SK-N-SH treated with all-trans-retinoic acid at 6 μM for 48 hours (cell line): Measurements from ENCODE around the gene HTD2.

Source experiments
- ATAC-seq: fragments of 200-7000 bp; cut with Tn5 transposase; 3 replicates; pipeline ENCODE4 v1.9.1; 2020; ENCODE audit warnings: mild to moderate bottlenecking, moderate library complexity
- ARNTL ChIP-seq: fragments of 450-650 bp; formaldehyde crosslinking; IDR thresholded peaks from 2 replicates; pipeline ENCODE4 v1.5.0; 2020; ENCODE audit warnings: low read depth, mild to moderate bottlenecking, moderate library complexity, borderline replicate concordance
- BACH2 ChIP-seq: fragments of 250-450 bp; sonication (Bioruptor Pico); IDR thresholded peaks from 2 replicates; pipeline ENCODE4 v1.9.0; 2021; ENCODE audit warnings: mild to moderate bottlenecking, borderline replicate concordance
- CSDC2 ChIP-seq: fragments of 250-450 bp; sonication (Bioruptor Pico); IDR thresholded peaks from 2 replicates; pipeline ENCODE4 v1.5.0; 2020; ENCODE audit warnings: mild to moderate bottlenecking, moderate library complexity
- GLIS3 ChIP-seq: fragments of 250-450 bp; sonication (Bioruptor Pico); IDR thresholded peaks from 2 replicates; pipeline ENCODE4 v1.5.0; 2020; ENCODE audit warnings: mild to moderate bottlenecking, moderate library complexity
- ISL1 ChIP-seq: fragments of 250-450 bp; sonication (Bioruptor Pico); IDR thresholded peaks from 2 replicates; pipeline ENCODE4 v2.1.2; 2022; ENCODE audit warnings: mild to moderate bottlenecking, moderate library complexity
- OSR1 ChIP-seq: fragments of 250-450 bp; sonication (Bioruptor Pico); IDR thresholded peaks from 2 replicates; pipeline ENCODE4 v1.8.0; 2022; ENCODE audit warnings: moderate library complexity, mild to moderate bottlenecking, inconsistent platforms
- PPARA ChIP-seq: fragments of 250-450 bp; sonication (Bioruptor Pico); IDR thresholded peaks from 2 replicates; pipeline ENCODE4 v1.5.0; 2020; ENCODE audit warnings: mild to moderate bottlenecking, borderline replicate concordance
- SNAI2 ChIP-seq: fragments of 250-450 bp; sonication (Bioruptor Pico); IDR thresholded peaks from 2 replicates; pipeline ENCODE4 v1.5.0; 2020; ENCODE audit warnings: mild to moderate bottlenecking, moderate library complexity
- TOX ChIP-seq: fragments of 250-450 bp; sonication (Bioruptor Pico); IDR thresholded peaks from 2 replicates; pipeline ENCODE4 v1.8.0; 2021; ENCODE audit warnings: mild to moderate bottlenecking, moderate library complexity, borderline replicate concordance
- ZC3H10 ChIP-seq: fragments of 250-450 bp; sonication (Bioruptor Pico); IDR thresholded peaks from 2 replicates; pipeline ENCODE4 v1.5.1; 2021; ENCODE audit warnings: mild to moderate bottlenecking, moderate library complexity
- ZFP3 ChIP-seq: fragments of 250-450 bp; sonication (Bioruptor Pico); IDR thresholded peaks from 2 replicates; pipeline ENCODE4 v1.5.0; 2020; ENCODE audit warnings: mild to moderate bottlenecking, moderate library complexity
- ZFP30 ChIP-seq: fragments of 450-650 bp; formaldehyde crosslinking; IDR thresholded peaks from 2 replicates; pipeline ENCODE4 v1.5.0; 2022; ENCODE audit warnings: mild to moderate bottlenecking, moderate library complexity
- ZNF565 ChIP-seq: fragments of 450-650 bp; formaldehyde crosslinking; conservative IDR thresholded peaks from 2 replicates; pipeline ENCODE4 v1.5.0; 2020; ENCODE audit warnings: low read depth, mild to moderate bottlenecking, moderate library complexity
- ZNF70 ChIP-seq: fragments of 450-650 bp; formaldehyde crosslinking; IDR thresholded peaks from 2 replicates; pipeline ENCODE4 v1.5.0; 2020; ENCODE audit warnings: mild to moderate bottlenecking, moderate library complexity
- ZNF8 ChIP-seq: fragments of 450-650 bp; formaldehyde crosslinking; IDR thresholded peaks from 2 replicates; pipeline ENCODE4 v1.5.0; 2020; ENCODE audit warnings: mild to moderate bottlenecking, moderate library complexity
- TF ChIP-seq, protein P1 (sequence below): fragments of 250-450 bp; sonication (Bioruptor Pico); IDR thresholded peaks from 2 replicates; pipeline ENCODE4 v1.5.1; 2021; ENCODE audit warnings: mild to moderate bottlenecking, moderate library complexity
- TF ChIP-seq, protein P2 (sequence below): fragments of 250-450 bp; sonication (Bioruptor Pico); IDR thresholded peaks from 2 replicates; pipeline ENCODE4 v1.5.0; 2020; ENCODE audit warnings: mild to moderate bottlenecking, moderate library complexity
- TF ChIP-seq, protein P3 (sequence below): fragments of 250-450 bp; sonication (Bioruptor Pico); IDR thresholded peaks from 2 replicates; pipeline ENCODE4 v1.8.0; 2021; ENCODE audit warnings: low read depth, mild to moderate bottlenecking, moderate library complexity, borderline replicate concordance
- TF ChIP-seq, protein P4 (sequence below): fragments of 250-450 bp; sonication (Bioruptor Pico); IDR thresholded peaks from 2 replicates; pipeline ENCODE4 v1.5.1; 2020; ENCODE audit warnings: low read depth, mild to moderate bottlenecking, moderate library complexity
- TF ChIP-seq, protein P5 (sequence below): fragments of 250-450 bp; sonication (Bioruptor Pico); IDR thresholded peaks from 2 replicates; pipeline ENCODE4 v1.8.0; 2020; ENCODE audit warnings: mild to moderate bottlenecking, moderate library complexity, borderline replicate concordance

Gene HTD2

DNA sequence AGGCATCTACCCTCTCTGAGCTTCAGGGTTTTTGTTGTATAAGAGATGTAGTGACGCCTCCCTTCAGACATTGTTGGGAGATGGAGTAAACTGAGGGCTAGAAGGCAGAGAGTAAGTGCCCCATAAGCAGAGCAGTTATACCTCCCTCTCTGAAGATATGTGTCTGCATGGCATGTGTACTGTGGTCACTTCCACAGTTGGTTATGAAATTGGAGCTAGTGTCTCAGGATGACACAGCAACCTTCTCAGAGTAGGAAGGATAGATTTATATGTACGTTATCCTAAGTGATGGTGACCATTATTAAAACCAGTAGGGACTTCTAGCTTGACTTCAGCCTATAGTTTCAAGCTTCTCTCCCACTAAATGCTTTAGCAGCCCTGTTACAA, 44.3 kb downstream of the HTD2 start:
- TF ChIP-seq ZC3H10 (CRISPR knock-in tag) (no peak), ZNF565 (CRISPR knock-in tag) (no peak), TOX (CRISPR knock-in tag) (no peak), PPARA (CRISPR knock-in tag) (no peak), OSR1 (CRISPR knock-in tag) (no peak), ARNTL (CRISPR knock-in tag) (no peak), GLIS3 (CRISPR knock-in tag) (no peak), ISL1 (CRISPR knock-in tag) (no peak), ZFP3 (CRISPR knock-in tag) (no peak), BACH2 (CRISPR knock-in tag) (no peak), ZNF70 (CRISPR knock-in tag) (no peak), ZFP30 (CRISPR knock-in tag) (no peak), ZNF8 (no peak), CSDC2 (CRISPR knock-in tag) (no peak)
- TF ChIP-seq, protein P1, sequence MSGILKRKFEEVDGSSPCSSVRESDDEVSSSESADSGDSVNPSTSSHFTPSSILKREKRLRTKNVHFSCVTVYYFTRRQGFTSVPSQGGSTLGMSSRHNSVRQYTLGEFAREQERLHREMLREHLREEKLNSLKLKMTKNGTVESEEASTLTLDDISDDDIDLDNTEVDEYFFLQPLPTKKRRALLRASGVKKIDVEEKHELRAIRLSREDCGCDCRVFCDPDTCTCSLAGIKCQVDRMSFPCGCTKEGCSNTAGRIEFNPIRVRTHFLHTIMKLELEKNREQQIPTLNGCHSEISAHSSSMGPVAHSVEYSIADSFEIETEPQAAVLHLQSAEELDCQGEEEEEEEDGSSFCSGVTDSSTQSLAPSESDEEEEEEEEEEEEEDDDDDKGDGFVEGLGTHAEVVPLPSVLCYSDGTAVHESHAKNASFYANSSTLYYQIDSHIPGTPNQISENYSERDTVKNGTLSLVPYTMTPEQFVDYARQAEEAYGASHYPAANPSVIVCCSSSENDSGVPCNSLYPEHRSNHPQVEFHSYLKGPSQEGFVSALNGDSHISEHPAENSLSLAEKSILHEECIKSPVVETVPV (CRISPR knock-in tag), result no peak
- TF ChIP-seq, protein P2, sequence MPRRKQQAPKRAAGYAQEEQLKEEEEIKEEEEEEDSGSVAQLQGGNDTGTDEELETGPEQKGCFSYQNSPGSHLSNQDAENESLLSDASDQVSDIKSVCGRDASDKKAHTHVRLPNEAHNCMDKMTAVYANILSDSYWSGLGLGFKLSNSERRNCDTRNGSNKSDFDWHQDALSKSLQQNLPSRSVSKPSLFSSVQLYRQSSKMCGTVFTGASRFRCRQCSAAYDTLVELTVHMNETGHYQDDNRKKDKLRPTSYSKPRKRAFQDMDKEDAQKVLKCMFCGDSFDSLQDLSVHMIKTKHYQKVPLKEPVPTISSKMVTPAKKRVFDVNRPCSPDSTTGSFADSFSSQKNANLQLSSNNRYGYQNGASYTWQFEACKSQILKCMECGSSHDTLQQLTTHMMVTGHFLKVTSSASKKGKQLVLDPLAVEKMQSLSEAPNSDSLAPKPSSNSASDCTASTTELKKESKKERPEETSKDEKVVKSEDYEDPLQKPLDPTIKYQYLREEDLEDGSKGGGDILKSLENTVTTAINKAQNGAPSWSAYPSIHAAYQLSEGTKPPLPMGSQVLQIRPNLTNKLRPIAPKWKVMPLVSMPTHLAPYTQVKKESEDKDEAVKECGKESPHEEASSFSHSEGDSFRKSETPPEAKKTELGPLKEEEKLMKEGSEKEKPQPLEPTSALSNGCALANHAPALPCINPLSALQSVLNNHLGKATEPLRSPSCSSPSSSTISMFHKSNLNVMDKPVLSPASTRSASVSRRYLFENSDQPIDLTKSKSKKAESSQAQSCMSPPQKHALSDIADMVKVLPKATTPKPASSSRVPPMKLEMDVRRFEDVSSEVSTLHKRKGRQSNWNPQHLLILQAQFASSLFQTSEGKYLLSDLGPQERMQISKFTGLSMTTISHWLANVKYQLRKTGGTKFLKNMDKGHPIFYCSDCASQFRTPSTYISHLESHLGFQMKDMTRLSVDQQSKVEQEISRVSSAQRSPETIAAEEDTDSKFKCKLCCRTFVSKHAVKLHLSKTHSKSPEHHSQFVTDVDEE, result no peak
- TF ChIP-seq, protein P3, sequence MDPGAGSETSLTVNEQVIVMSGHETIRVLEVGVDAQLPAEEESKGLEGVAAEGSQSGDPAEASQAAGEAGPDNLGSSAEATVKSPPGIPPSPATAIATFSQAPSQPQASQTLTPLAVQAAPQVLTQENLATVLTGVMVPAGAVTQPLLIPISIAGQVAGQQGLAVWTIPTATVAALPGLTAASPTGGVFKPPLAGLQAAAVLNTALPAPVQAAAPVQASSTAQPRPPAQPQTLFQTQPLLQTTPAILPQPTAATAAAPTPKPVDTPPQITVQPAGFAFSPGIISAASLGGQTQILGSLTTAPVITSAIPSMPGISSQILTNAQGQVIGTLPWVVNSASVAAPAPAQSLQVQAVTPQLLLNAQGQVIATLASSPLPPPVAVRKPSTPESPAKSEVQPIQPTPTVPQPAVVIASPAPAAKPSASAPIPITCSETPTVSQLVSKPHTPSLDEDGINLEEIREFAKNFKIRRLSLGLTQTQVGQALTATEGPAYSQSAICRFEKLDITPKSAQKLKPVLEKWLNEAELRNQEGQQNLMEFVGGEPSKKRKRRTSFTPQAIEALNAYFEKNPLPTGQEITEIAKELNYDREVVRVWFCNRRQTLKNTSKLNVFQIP (CRISPR knock-in tag), result no peak
- TF ChIP-seq, protein P4, sequence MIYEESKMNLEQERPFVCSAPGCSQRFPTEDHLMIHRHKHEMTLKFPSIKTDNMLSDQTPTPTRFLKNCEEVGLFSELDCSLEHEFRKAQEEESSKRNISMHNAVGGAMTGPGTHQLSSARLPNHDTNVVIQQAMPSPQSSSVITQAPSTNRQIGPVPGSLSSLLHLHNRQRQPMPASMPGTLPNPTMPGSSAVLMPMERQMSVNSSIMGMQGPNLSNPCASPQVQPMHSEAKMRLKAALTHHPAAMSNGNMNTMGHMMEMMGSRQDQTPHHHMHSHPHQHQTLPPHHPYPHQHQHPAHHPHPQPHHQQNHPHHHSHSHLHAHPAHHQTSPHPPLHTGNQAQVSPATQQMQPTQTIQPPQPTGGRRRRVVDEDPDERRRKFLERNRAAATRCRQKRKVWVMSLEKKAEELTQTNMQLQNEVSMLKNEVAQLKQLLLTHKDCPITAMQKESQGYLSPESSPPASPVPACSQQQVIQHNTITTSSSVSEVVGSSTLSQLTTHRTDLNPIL (CRISPR knock-in tag), result no peak
- peak; percentile 69 for ATAC-seq

DNA sequence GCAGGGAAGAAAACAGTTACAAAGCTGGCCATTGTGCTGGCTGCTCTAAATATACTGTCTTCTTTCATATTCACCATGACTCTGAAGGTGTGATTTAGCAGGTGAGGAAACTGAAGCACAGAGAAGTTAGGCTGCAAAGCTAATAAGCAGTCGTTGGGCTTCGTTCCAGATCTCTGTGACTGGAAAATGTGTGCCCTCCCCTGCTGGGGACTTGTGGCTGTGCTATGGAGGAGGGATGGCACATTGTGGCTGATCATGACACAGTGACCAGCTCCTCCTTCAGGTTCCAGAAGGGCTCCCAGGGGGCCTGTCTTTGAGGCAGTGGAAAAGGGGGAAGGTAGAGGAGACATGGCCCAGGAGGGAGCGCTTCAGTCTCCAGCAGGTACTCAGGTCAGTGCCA, 45.6 kb downstream of the HTD2 start:
- ATAC-seq, result no peak
- TF ChIP-seq ZFP3 (CRISPR knock-in tag) (no peak), BACH2 (CRISPR knock-in tag) (no peak), CSDC2 (CRISPR knock-in tag) (no peak), SNAI2 (no peak)
- TF ChIP-seq, protein P4 (CRISPR knock-in tag), result no peak
- TF ChIP-seq, protein P3 (CRISPR knock-in tag), result no peak
- TF ChIP-seq, protein P5, sequence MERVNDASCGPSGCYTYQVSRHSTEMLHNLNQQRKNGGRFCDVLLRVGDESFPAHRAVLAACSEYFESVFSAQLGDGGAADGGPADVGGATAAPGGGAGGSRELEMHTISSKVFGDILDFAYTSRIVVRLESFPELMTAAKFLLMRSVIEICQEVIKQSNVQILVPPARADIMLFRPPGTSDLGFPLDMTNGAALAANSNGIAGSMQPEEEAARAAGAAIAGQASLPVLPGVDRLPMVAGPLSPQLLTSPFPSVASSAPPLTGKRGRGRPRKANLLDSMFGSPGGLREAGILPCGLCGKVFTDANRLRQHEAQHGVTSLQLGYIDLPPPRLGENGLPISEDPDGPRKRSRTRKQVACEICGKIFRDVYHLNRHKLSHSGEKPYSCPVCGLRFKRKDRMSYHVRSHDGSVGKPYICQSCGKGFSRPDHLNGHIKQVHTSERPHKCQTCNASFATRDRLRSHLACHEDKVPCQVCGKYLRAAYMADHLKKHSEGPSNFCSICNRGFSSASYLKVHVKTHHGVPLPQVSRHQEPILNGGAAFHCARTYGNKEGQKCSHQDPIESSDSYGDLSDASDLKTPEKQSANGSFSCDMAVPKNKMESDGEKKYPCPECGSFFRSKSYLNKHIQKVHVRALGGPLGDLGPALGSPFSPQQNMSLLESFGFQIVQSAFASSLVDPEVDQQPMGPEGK (CRISPR knock-in tag), result no peak
